GM12891 (cell line): Measurements from ENCODE around the gene MFSD11. TPM values are rescaled to one million over a fixed set of nuclear protein-coding genes. Genes with fewer than 3 reads are reported as not detected.

Experiments
- DNase-seq: peaks from one replicate; pipeline ENCODE4 v3.0.0; 2011; ENCODE audit warnings: low spot score; ENCODE audit not compliant: insufficient read length
- FAIRE-seq: peaks from 2 replicates; lab custom pipeline; 2011; peaks lifted over from hg19 to GRCh38; lab: Jason Lieb, UNC
- PAX5 ChIP-seq: IDR thresholded peaks from 2 replicates; pipeline ENCODE4 v1.6.1; 2011; ENCODE audit warnings: low read length, moderate library complexity, mild to moderate bottlenecking; ENCODE audit not compliant: insufficient read depth, severe bottlenecking
- POLR2A ChIP-seq: IDR thresholded peaks from 2 replicates; pipeline ENCODE4 v1.6.1; 2011; ENCODE audit warnings: low read depth, low read length, control low read depth
- POLR2AphosphoS5 ChIP-seq: IDR thresholded peaks from 2 replicates; pipeline ENCODE4 v1.6.1; 2011; ENCODE audit warnings: low read depth, low read length, control low read depth
- POU2F2 ChIP-seq: IDR thresholded peaks from 2 replicates; pipeline ENCODE4 v1.6.1; 2011; ENCODE audit warnings: low read depth, mild to moderate bottlenecking, control low read depth, low read length, moderate library complexity
- SPI1 ChIP-seq: IDR thresholded peaks from 2 replicates; pipeline ENCODE4 v1.6.1; 2011; ENCODE audit warnings: low read depth, low read length, control low read depth
- TAF1 ChIP-seq: IDR thresholded peaks from 2 replicates; pipeline ENCODE4 v1.6.1; 2011; ENCODE audit warnings: low read depth, low read length, control low read depth
- polyA plus RNA-seq: library from polyadenylated mRNA; unstranded; fragments of >200 nt; gene quantifications from one replicate; pipeline ENCODE4 v1.2.1, GENCODE V29; 2012; ENCODE audit warnings: low read depth, missing spikeins, inconsistent platforms; ENCODE audit not compliant: missing spikeins

Gene MFSD11
- polyA plus RNA-seq = 10.2 TPM

DNA sequence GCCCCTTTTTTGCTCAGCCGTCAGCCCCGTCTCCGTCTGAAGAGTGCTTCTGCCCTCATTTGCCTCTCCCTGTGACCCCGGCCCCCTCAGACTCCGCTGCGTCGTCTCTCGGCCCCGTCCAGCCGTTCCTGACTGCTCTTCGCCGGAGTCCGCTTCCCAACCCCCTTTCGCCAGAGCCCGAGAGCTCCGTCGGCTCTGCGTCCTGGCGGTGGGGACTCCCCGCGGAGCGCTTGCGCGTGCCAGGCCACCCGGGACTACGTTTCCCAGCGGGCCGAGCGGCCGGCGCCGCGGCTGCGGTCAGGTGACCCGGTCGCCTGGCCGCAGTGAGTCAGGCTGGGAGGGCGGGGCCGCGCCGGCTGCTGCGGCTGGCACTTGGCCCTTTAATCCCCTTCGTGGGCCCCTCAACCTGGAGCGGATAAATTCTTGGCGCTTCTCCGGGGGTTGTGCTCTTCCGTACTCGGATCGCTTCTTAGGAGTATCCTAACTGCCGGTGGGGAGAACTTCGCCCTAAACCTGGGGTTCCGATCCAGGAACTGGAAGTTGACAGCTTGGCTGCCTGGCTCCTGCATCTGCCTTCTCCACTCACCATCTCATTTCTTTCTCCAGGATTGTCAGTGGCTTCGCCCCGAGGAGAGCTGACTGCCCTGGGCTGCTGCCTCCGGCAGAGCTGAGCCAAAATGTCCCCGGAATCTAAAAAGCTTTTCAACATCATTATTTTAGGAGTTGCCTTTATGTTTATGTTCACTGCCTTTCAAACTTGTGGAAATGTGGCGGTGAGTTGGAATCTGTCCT lies at the start of gene MFSD11:
MFSD11 (plus strand) TSS at position 444 of the 792 bp plus-strand sequence; CDS start at position 678, 234 bp downstream.
- TF ChIP-seq TAF1 = no peak
- TF ChIP-seq POLR2A = no peak
- TF ChIP-seq SPI1 = no peak
- TF ChIP-seq POU2F2 = peak; percentile 31; the same call in 1 of the 2 replicates
- peak; percentile 0; the same call in 1 of the 2 replicates for TF ChIP-seq POLR2AphosphoS5
- TF ChIP-seq PAX5 = peak; percentile 33
- DNase-seq (peak; percentile 89), FAIRE-seq (peak; percentile 97)

DNA sequence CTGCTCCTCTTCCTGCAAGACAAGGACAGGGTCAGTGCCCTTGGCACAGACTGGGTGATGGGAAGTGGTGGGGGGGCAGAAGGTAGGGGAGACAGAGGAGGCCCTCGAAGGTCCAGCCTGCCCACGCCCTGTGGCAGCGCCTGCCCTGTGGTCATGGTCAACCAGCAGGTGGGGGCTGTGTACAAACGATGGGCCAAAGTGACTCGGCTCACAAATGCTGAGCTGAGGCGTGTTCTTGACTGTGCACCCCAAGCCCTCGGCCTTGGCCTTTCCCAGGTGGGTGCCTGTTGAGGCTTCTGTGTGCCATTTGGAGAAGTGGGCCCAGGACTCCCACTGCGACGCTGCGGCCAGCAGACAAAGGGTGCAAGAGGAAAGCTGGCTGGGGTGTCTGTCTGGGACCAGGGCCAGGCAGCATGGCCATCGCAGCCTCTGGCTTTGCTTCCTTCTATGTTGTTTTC lies 49.7 kb upstream of the MFSD11 start:
- TF ChIP-seq TAF1 (no peak), POLR2AphosphoS5 (no peak), PAX5 (no peak), POU2F2 (no peak), POLR2A (no peak), SPI1 (no peak)
- FAIRE-seq = no peak
- DNase-seq = no peak

GRCh38 chr17:76689859-76690258 lies 48.1 kb upstream of the MFSD11 start:
- DNase-seq (no peak), FAIRE-seq (no peak)
- TF ChIP-seq POLR2AphosphoS5 = no peak
- no peak for TF ChIP-seq POU2F2
- no peak for TF ChIP-seq TAF1
- TF ChIP-seq PAX5 = no peak

- FAIRE-seq (no peak), DNase-seq (no peak)
- TF ChIP-seq POLR2A = no peak
- no peak for TF ChIP-seq PAX5
- no peak for TF ChIP-seq POU2F2
- TF ChIP-seq TAF1 = no peak
- TF ChIP-seq POLR2AphosphoS5 = no peak
- no peak for TF ChIP-seq SPI1
Measured at GRCh38 chr17:76690596-76691280, 47.2 kb upstream of the MFSD11 start.

GRCh38 chr17:76691379-76692191 lies 46.3 kb upstream of the MFSD11 start:
- DNase-seq (no peak), FAIRE-seq (no peak)

DNA sequence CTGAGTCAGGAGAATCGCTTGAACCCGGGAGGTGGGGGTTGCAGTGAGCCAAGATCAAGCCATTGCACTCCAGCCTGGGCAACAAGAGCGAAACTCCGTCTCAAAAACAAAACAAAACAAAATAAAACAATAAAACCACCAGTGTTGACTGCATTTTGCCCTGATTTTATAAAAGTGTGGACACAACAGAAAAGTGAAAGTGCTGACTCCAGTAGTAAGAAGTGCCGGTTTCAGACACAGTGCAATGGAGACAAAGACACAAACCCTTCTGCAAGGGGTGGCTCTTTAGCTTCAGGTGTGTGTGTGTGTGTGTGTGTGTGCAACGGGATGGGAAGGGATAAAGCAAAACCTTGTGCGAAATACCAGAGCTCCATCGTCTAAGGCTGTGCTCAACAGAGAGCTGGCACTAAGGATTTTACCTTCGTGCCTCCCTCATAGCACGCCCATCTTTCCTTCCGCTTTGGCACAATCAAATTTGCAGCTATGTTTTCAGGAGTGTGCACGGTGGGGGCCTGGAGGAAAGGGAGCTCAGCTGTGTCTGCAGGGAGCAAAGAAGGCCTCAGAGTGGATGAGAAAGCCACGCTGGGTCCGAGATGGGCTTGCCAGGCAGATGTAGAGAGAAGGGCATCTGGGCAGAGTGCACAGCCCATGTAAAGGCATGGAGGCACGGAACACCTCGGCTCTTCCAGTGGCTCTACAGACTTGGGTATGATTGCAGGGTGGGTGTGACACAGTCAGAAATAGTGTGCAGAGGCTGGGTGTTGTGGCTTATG lies 42.7 kb upstream of the MFSD11 start:
- TF ChIP-seq POLR2A (no peak), SPI1 (no peak), TAF1 (no peak), PAX5 (no peak), POLR2AphosphoS5 (no peak), POU2F2 (no peak)
- no peak for DNase-seq
- no peak for FAIRE-seq

More at GRCh38 chr17:76691379-76692191, 46.3 kb upstream of the MFSD11 start:
- no peak for TF ChIP-seq TAF1
- no peak for TF ChIP-seq POLR2AphosphoS5
- TF ChIP-seq POU2F2 = no peak
- TF ChIP-seq PAX5 = no peak
- TF ChIP-seq SPI1 = no peak
- no peak for TF ChIP-seq POLR2A

DNA sequence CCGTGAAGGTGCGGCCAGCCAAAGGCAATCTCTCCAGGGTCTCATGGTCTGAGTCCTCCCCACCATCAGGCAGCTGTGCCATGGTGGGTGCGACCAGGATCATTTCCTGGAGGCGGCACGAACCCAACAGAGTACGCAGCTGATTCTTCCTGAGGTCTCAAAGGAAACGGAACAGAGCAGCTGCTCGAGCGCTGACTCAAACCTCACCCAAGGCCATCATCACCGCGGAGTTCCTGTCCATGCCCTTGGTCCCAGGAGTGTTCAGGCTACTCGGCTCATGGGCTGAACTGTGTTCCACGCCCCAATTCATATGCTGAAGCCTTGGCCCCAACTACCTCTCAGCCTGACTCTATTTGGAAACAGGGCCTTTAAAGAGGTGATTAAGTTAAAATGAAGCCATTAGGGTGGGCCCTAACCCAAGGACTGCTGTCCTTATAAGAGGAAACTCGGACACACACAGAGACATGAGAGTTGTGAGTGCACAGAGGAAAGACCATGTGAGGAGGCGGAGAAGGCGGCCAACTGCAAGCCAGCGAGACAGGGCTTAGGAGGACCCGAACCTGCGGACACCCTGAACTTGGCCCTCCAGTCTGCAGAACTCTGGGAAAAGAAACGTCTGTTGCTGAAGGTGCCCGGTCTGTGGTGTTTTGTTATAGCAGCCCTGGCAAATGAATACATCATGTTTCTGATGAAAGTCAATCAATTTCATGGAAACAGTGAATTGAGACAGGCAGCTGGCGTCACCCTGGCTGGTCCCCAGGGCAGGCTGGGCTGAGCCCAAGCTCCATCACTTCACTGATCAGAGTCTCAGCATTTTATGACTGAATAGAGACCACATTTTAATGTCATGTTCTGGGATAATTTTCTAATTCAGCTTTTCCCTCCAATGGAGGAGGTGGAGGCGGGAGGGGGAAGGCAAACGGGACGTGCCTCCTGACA lies 40.9 kb upstream of the MFSD11 start:
- FAIRE-seq (peak; percentile 79), DNase-seq (peak; percentile 55)
- TF ChIP-seq POLR2A = no peak
- no peak for TF ChIP-seq POLR2AphosphoS5
- no peak for TF ChIP-seq POU2F2
- TF ChIP-seq PAX5 = no peak
- no peak for TF ChIP-seq TAF1
- no peak for TF ChIP-seq SPI1
